Effector memory CD4-positive, alpha-beta T cell (primary cell): ENCODE measurements around the gene ADD2.
"Not testable (repeated sequence)": the region's sequence is repeated elsewhere in the genome, so short reads cannot be mapped to it uniquely, and the experiment has no call there.

Source experiments
- DNase-seq, 3 donors: peaks; one replicate each; pipeline ENCODE4 v3.0.0-alpha.2; 2020
- H3K27ac ChIP-seq: 2 replicates; pipeline ENCODE4 v1.7.0; 2013; ENCODE audit warnings: mild to moderate bottlenecking, low read length, moderate library complexity; ENCODE audit not compliant: insufficient read depth, poor library complexity, severe bottlenecking
- H3K27me3 ChIP-seq: replicated peaks from 2 replicates; pipeline ENCODE4 v1.7.0; 2013; ENCODE audit warnings: mild to moderate bottlenecking, low read length; ENCODE audit not compliant: insufficient read depth, control insufficient read depth, poor library complexity, severe bottlenecking
- H3K36me3 ChIP-seq: 2 replicates; pipeline ENCODE4 v1.7.0; 2013; ENCODE audit warnings: mild to moderate bottlenecking, low read length, moderate library complexity; ENCODE audit not compliant: control insufficient read depth, insufficient read depth
- H3K4me1 ChIP-seq: 2 replicates; pipeline ENCODE4 v1.7.0; 2013; ENCODE audit warnings: low read length, mild to moderate bottlenecking; ENCODE audit not compliant: control insufficient read depth, insufficient read depth, poor library complexity, severe bottlenecking
- H3K4me3 ChIP-seq: 2 replicates; pipeline ENCODE4 v1.7.0; 2013; ENCODE audit warnings: low read length, low read depth, mild to moderate bottlenecking; ENCODE audit not compliant: insufficient read depth, poor library complexity, severe bottlenecking
- H3K9me3 ChIP-seq: 2 replicates; pipeline ENCODE4 v1.7.0; 2013; ENCODE audit warnings: mild to moderate bottlenecking, low read length, moderate library complexity; ENCODE audit not compliant: control insufficient read depth

ADD2 gene

DNA sequence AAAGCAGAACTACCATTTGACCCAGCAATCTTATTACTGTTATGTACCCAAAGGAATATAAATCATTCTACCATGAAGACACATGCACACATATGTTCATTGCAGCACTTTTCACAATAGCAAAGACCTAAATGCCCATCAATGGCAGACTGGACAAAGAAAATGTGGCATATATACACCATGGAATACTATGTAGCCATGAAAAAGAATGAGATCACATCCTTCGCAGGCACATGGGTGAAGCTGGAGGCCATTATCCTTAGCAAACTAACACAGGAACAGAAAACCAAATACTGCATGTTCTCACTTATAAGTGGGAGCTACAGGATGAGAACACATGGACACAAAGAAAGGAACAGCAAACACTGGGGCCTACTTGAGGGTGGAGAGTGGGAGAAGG lies 28.5 kb downstream of the ADD2 start:
- H3K4me1 ChIP-seq, H3K27me3 ChIP-seq, H3K36me3 ChIP-seq, H3K27ac ChIP-seq, H3K4me3 ChIP-seq, H3K9me3 ChIP-seq, DNase-seq: not testable (repeated sequence)

DNA sequence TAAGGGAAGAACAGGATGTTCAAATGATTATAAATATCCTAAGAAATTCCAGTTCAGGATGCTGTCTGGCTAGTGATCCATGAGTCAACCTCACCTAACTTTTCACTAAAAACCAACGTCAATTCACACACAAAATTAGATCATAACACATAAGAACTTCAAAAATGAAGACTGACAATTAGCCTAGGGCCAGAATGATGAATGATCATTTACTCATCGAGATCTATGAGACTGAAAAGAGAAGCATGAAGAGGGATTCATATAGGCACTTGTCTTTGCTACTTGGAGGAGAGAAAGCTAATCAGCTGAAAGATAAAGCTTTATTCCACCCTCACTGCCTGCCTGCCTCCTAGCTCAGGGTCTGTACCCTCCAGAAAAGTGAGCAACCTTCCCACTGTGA lies 29.8 kb downstream of the ADD2 start:
- DNase-seq, result no peak
- Histone ChIP-seq H3K27ac (no peak overlapping the region), H3K27me3 (no peaks in the 10 kb centered on the region), H3K4me3 (no peak overlapping the region), H3K4me1 (no peaks in the 10 kb centered on the region), H3K36me3 (no peaks in the 10 kb centered on the region), H3K9me3 (no peaks in the 10 kb centered on the region)

DNA sequence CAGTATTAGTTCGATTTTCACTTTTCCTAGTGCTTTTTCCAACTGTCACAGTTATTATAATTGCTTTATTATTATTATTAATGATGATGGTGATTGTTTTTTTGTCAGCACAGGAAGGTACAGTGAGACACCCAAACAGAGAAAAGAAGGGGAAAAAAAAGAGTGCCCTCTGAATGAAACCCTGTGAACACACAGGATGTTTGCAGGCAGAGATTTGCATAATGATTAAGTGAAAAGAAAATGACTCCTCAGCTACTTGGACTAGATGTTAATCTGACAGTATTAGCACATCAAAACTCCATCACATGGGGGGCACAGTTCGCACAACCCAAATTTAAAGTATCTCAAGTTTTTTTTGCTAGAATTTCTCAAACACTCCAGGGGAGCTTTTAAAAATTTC lies 32.9 kb downstream of the ADD2 start:
- no peak overlapping the region for H3K4me3 ChIP-seq
- H3K4me1 ChIP-seq, result no peaks in the 10 kb centered on the region
- no peaks in the 10 kb centered on the region for H3K36me3 ChIP-seq
- H3K9me3 ChIP-seq, result no peaks in the 10 kb centered on the region
- no peaks in the 10 kb centered on the region for H3K27me3 ChIP-seq
- no peak for DNase-seq
- H3K27ac ChIP-seq, result no peak overlapping the region

DNA sequence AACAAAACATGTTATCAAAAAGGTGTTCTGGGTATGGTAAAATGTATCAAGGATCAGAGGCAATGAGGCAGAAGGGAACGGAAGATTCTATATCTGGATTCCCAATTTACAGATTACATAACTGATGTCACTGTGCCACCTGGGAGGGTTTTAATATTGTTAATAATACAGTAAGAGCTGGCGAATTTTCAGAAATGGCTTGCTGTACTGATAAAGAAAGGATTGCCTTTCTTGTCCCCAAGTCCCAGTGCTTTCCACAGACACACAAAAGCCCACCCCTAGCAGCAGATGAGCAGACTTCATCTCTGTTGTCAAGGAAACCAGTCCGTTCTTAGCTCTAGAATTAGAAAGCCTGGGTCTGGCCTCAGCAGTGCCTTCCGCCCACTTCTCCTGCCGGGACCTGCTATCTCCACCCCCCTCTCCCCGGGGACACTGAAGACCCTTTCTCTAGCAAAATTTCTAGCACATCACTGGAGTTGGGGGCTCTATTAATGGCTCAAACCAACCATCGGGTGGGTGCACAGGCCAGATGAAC lies 34.3 kb downstream of the ADD2 start:
- no peak for DNase-seq

DNA sequence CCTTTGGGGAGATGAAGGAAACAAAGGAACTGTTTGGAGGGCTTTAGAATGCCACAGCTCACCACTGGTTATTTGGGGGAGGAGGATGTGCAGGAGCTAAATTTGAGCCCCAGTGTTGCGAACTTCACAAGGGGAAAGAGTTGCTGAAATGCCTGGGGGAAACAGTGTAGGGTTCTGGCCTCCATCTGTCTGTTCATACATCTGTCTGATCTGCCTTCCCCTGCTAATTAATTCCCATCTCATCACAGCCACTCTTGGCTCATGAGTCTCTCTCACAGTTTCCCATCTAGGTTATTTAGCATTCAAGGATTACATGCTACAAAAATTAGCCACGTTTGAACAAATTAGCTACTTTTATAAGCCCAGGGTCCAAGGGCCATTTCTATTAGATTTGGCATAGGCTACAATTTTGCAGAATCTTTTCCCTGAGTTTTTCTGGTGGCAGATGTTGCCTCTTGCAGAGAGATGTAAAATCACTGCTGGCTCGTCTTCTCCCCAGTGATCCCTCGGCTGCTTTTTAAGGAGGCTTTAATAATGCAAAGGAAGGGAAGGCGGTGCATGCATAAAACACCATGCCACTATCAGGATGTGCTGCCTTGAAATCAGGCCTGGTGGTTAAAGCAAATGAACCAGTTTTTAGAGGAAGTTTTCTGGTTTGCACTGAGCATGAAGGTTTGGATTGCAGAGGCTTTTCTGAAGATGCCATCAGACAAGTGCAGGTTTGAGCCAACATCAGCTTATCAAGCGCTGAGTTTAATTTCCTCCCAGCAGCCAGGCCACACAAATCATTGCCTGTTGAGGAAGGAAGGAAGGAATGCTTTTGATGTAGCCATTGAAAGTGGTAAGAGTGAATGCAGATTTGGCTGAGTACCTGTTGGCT lies 35.0 kb downstream of the ADD2 start:
- no peak overlapping the region for H3K27ac ChIP-seq
- H3K4me1 ChIP-seq, result no peaks in the 10 kb centered on the region
- H3K4me3 ChIP-seq, result no peak overlapping the region
- H3K36me3 ChIP-seq, result no peaks in the 10 kb centered on the region
- H3K9me3 ChIP-seq, result no peaks in the 10 kb centered on the region
- H3K27me3 ChIP-seq, result no peaks in the 10 kb centered on the region
- no peak for DNase-seq

More for the DNA sequence above, 34.3 kb downstream of the ADD2 start:
- Histone ChIP-seq H3K27ac (no peak overlapping the region), H3K4me1 (no peaks in the 10 kb centered on the region), H3K4me3 (no peak overlapping the region), H3K36me3 (no peaks in the 10 kb centered on the region), H3K9me3 (no peaks in the 10 kb centered on the region), H3K27me3 (no peaks in the 10 kb centered on the region)

DNA sequence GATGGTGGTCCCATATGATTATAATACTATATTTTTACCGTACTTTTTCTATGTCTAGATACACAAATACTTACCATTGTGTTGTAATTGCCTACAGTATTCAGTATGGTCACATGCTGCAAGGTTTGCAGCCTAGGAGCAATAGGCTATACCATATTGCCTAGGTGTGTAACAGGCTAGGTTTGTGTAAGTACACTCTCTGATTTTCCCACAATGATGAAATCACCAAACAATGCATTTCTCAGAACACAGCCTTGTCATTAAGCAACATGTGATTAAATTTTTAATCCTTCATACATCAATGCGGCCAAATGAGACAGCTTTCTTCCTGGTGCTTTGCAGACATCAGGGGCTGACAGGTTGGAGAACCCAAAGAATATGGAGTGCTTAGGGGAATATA lies 37.3 kb downstream of the ADD2 start:
- Histone ChIP-seq H3K27ac (no peak overlapping the region), H3K9me3 (no peaks in the 10 kb centered on the region), H3K27me3 (no peaks in the 10 kb centered on the region), H3K4me1 (no peaks in the 10 kb centered on the region), H3K36me3 (no peaks in the 10 kb centered on the region), H3K4me3 (no peak overlapping the region)
- DNase-seq, result no peak

DNA sequence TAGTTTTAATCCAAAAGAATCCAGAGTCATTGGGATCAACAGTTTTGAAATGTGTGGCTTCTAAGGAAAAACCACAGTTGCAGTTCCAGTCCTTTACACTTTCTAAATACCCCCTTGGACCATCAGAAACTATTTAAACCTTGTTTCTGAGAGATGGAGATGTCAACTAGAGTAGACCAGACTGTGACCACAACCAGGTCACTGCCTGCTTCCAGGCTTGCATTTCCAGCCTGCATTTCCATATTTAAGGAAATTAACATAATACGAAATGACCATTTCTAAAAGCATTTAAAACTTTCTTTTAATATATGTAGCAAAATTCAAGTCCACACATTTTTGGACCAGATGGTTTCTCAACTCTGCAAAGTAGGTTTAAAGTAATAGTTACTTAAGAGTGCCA lies 38.4 kb downstream of the ADD2 start:
- no peak overlapping the region for H3K27ac ChIP-seq

DNA sequence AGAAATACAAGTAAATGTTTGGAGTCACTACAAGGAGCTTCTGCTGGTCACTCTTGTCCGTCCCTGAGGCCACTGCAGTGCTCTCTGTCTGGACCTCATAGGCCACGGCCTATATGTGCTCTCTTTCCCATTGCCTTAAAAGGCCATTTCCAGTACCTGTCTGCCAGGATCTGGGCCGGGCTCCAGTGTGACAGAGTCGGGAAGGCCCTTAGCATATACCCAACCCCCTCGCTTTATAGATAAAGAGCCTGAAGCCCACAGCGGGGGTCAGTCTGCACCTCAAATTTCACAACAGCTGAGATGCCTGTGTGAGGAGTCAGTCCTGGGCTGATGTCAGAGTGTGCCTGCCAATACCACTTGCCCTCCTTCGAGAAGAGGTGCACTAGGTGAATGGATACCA lies 39.9 kb downstream of the ADD2 start:
- no peak for DNase-seq
- Histone ChIP-seq H3K27ac (no peak overlapping the region), H3K4me3 (no peak overlapping the region), H3K36me3 (no peaks in the 10 kb centered on the region), H3K27me3 (no peaks in the 10 kb centered on the region), H3K4me1 (no peaks in the 10 kb centered on the region), H3K9me3 (no peaks in the 10 kb centered on the region)

More for the DNA sequence above, 38.4 kb downstream of the ADD2 start:
- Histone ChIP-seq H3K9me3 (no peaks in the 10 kb centered on the region), H3K4me3 (no peak overlapping the region), H3K36me3 (no peaks in the 10 kb centered on the region), H3K27me3 (no peaks in the 10 kb centered on the region), H3K4me1 (no peaks in the 10 kb centered on the region)
- DNase-seq, result no peak

DNA sequence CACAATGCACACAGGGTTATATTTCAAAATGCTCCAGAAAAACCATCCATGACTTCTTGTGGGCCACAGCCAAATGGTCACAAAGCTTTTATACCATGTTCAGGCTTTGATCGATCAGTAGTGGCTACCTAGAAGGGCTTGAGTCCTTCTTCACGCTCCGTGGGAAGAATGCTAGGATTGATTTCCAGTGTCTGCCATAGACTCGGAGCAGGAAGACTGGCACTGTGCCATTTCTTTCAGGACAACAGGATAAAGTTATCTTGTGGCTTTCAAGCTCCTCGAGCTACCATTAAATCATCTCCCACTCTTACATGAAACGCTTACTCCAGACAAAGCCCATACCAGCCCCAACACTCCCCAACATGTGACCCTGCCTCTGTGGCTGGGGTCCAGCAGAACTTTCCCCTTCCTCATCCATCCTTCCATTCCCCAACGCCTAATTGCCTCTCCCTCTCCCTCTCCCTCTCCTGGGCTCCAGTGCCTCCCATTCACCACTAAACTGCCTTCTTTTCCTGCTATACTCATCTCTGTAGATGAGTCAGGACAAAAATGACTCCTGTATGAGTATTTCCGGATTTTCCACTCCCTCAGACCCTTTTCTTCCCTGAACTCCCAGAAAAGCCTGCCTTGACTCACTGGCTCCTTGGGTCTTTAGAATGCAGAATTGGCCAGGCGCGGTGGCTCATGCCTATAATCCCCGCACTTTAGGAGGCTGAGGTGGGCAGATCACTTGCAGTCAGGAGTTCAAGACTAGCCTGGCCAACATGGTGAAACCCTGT lies 40.9 kb downstream of the ADD2 start:
- H3K4me1 ChIP-seq, result no peaks in the 10 kb centered on the region
- H3K4me3 ChIP-seq, result no peak overlapping the region
- H3K27ac ChIP-seq, result no peak overlapping the region
- H3K9me3 ChIP-seq, result no peaks in the 10 kb centered on the region
- no peaks in the 10 kb centered on the region for H3K36me3 ChIP-seq
- H3K27me3 ChIP-seq, result no peaks in the 10 kb centered on the region
- no peak for DNase-seq

DNA sequence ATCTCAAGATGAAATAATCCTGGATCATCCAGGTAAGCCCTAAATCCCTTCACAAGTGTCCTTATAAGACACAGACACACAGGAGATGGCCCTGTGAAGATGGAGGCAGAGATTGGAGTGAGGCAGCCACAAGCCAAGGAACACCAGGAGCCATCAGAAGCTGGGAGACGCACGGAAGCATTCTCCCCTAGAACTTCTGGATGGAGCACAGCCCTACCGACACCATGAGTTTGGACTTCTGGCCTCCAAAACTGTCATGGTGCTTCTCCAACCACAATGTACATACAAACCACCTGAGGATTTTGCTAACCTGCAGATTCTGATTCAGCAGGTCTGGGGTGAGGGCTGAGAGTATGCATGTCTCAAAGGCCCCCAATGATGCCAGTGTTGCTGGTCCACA lies 42.5 kb downstream of the ADD2 start:
- Histone ChIP-seq H3K9me3 (no peaks in the 10 kb centered on the region), H3K27me3 (no peaks in the 10 kb centered on the region), H3K4me1 (no peaks in the 10 kb centered on the region), H3K4me3 (no peak overlapping the region), H3K36me3 (no peaks in the 10 kb centered on the region), H3K27ac (no peak overlapping the region)
- no peak for DNase-seq
